ENCODE results near the gene CADPS2.

DNA sequence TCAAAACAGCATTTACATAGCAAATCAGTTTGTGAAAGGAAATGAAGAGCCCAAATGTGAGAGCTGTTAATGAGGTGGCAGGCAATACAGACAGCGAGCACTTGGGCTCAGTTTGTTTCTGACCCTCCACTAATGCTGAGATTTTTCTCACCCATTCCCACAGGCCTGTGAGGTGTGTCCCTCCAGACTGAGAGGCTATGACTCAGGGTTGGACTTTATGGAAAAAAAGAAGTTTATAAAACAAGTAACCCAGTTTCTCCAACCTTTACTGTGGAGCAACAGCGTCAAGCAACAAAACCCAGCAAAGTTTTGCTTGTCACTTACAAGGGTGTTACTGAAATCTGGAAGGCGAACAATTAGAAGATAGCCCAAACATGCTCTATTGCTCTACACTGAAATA, 576.8 kb downstream of the CADPS2 start:
- TF ChIP-seq POLR2A (IDR thresholded peaks at IDR 0.05; ENCODE audit: low read depth, low read length) (no peak), FOXK2 (IDR thresholded peaks at IDR 0.05) (no peak)
